VCaP (cell line): Measurements from ENCODE around the gene CDC123.

ENCODE experiments used
- H3K27ac ChIP-seq: fragments of 450-650 bp; 2 replicates; pipeline ENCODE4 v1.5.1; 2017
- TF ChIP-seq, protein P1 (sequence below): fragments of 450-650 bp; conservative IDR thresholded peaks from 2 replicates; pipeline ENCODE4 v1.5.1; 2017; ENCODE audit warnings: mild to moderate bottlenecking, moderate library complexity

Gene CDC123

DNA sequence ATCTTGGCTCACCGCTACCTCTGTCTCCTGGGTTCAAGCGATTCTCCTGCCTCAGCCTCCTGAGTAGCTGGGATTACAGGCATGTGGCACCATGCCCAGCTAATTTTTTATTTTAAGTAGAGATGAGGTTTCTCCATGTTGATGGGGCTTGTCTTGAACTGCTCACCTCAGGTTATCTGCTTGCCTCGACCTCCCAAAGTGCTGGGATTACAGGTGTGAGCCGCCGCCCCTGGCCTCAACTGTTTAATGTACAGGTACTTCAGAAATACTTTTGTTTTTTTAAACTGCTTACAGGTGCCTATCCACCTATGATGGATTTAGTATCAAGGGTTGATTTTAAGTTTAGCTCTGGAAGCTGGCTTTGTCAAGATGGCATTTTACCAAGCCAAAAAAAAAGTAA, 55.6 kb downstream of the CDC123 start:
- TF ChIP-seq, protein P1, sequence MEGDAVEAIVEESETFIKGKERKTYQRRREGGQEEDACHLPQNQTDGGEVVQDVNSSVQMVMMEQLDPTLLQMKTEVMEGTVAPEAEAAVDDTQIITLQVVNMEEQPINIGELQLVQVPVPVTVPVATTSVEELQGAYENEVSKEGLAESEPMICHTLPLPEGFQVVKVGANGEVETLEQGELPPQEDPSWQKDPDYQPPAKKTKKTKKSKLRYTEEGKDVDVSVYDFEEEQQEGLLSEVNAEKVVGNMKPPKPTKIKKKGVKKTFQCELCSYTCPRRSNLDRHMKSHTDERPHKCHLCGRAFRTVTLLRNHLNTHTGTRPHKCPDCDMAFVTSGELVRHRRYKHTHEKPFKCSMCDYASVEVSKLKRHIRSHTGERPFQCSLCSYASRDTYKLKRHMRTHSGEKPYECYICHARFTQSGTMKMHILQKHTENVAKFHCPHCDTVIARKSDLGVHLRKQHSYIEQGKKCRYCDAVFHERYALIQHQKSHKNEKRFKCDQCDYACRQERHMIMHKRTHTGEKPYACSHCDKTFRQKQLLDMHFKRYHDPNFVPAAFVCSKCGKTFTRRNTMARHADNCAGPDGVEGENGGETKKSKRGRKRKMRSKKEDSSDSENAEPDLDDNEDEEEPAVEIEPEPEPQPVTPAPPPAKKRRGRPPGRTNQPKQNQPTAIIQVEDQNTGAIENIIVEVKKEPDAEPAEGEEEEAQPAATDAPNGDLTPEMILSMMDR: no peak

DNA sequence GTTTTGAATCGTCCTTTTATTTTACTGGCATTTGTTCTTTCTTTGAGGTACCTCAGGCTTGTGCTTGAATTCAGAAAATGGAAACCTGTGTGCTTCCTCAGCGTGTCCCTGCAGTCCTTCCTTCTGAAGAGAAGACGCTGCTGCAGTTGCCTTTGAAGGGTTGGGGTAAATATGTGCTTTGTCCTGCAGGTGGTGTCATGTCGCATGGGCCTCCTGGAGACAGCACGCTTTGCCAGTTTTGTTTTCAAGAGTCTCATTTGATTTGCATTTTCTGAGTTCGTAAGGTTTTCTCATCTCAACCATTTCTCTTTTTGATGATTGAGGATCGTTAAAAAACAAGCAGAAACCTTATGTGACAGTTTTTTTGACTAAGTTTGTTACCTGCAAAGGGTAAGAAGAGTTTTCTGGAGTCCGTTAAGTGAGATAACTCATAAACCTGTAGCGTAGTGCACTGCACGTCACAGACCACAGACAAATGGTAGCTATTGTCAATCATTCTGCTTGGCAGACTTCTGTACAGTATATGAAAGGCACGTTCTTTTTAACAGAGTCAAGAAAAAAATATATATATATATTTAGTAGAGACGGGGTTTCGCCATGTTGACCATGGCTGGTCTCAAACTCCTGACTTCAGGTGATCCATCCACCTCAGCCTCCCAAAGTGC, 57.0 kb downstream of the CDC123 start:
- TF ChIP-seq, protein P1: peak; percentile 74
- H3K27ac ChIP-seq: no peak overlapping the region

More for the DNA sequence above, 55.6 kb downstream of the CDC123 start:
- no peak overlapping the region for H3K27ac ChIP-seq

DNA sequence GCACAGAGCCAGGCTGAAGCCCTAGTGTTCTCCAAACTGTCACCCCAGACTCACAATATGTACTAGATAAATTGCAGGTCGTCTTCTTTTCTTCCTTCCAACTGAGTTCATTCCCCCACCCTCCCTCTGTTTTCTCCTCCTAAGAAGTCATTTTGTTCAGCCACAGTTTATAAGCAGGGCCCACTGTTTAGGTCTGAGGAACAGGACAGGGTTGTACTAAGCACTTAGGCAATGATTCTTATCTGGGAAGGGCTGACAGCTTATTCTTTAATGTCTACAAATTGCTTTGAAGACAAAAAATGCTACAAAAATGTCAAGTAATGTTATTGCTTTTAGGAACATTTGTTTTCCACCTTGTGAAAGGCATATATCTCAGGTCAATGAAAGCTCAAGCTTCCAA, 59.1 kb downstream of the CDC123 start:
- TF ChIP-seq, protein P1: no peak
- H3K27ac ChIP-seq: no peak overlapping the region

DNA sequence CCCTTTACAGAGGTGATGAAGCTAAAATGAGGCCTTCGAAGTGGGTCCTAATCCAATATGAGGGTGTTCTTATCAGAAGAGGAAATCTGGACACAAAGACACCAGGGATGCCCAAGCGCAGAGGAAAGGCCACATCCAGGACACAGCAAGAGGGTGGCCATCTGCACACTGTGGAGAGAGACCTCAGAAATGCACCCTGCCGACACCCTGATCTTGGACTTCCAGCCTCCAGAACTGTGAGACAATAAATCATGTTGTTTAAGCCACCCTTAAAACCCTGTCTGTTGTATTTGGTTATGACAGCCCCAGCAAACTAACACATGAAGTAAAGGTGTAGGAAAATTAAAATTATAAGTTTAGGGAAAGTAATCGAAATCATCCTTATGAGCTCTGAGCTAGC, 64.0 kb downstream of the CDC123 start:
- TF ChIP-seq, protein P1: no peak
- H3K27ac ChIP-seq: no peak overlapping the region

DNA sequence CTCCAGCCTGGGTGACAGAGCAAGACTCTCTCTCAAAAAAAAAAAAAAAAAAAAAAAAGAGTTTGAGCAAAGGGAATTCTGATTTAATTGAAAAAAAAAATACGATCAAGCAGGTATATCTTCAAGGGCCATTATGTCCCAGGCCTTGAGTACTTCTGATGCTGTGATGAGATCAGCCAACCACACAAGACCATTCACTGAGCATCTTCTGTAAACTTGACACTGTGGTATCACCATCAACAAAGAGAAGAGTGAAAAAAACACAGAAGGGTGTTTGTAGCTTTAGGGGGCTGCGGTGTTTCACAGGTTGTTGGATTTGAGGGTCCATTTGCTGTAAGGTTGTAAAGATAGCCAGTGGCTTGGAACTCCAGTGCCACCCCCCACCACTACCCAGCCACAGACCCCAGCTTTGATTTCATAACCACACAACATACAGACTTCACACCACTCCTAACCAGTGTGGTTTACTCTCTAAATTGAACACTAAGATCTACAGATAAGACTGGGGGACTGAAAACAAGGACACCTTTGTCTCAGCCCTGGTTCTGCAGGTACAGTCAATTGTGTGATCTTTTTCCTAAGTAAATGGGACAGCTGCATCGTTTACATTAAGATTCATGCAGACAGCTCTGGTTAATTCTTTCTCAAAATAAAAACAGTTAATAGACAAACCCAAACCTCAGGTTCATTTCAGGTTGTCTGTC, 66.4 kb downstream of the CDC123 start:
- TF ChIP-seq, protein P1: no peak
- H3K27ac ChIP-seq: no peak overlapping the region

DNA sequence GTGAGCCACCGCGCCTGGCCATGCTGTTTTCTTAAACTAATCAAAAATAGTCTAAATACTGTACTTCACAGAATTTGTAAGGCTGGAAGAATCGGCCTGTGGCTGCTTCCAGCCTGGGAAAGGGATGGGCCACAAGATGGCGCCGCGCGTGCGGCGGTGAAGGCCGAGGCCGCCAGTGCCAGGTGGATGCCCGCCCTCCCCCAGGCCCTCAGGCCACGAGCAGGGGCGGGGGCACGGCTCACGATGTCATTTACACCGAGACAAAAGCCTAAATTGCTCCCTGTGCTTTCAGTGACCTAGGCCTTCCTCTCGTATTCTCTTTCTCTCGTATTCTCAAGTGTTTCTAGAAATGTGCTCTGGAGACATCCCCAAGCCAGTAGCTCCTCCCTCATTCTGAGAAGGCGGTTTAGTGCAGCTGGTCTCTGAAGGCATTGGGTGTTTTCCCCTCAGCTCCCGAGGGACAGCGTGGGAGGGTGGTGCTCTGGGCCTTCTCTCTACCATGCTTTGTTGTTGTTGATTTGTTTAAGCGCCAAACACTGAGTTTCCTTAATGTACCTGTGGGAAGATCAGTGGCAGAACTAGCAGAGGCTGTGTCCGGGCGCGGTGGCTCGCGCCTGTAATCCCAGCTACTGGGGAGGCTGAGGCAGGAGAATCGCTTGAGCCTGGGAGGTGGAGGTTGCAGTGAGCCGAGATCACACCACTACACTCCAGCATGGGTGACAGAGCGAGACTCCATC, 68.4 kb downstream of the CDC123 start:
- TF ChIP-seq, protein P1: peak; percentile 96
- peak overlapping the region; percentile 71 for H3K27ac ChIP-seq

DNA sequence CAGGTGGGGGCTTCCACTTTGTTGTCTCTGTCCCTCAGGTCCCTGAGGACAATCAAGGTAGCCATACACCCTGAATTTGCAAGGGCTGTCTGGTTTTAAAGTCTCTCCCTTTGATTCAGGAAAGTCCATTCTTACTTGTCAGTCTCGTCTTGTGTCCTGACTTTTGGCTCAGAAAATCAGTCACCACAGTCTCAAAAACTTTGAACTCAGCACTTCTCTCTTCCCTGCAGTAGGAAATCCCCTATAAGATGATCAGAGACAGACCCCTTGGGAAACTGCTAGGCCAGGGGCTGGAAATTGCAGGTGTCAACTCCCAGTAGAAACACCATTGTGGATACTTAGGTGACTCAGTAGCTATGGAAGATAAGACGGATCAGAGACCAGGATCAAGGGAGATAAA, 73.1 kb downstream of the CDC123 start:
- H3K27ac ChIP-seq: no peak overlapping the region
- TF ChIP-seq, protein P1: no peak
